Smooth muscle cell (in vitro differentiated cells): ENCODE data around the gene DTD1. TPM values are rescaled to one million over a fixed set of nuclear protein-coding genes. Genes with fewer than 3 reads are reported as not detected.

Experiments used
- DNase-seq: peaks from one replicate; lab custom pipeline; 2025; ENCODE audit not compliant: unreplicated experiment; lab: John Stamatoyannopoulos, UW
- H2AFZ ChIP-seq: fragments of 200-600 bp; sonication (generic); 2 replicates; pipeline ENCODE4 v1.6.0; 2016; ENCODE audit warnings: antibody characterized with exemption, low read depth, mild to moderate bottlenecking
- H3F3A ChIP-seq: fragments of 200-600 bp; sonication (generic); 2 replicates; pipeline ENCODE4 v1.6.0; 2017; ENCODE audit warnings: antibody characterized with exemption, low read depth
- H3K27ac ChIP-seq: fragments of 200-600 bp; sonication (generic); 2 replicates; pipeline ENCODE4 v1.5.1; 2016; ENCODE audit warnings: low read depth, mild to moderate bottlenecking
- H3K27me3 ChIP-seq: fragments of 200-600 bp; sonication (generic); 2 replicates; pipeline ENCODE4 v1.6.1; 2016; ENCODE audit warnings: low read depth, mild to moderate bottlenecking
- H3K36me3 ChIP-seq: fragments of 200-600 bp; sonication (generic); 2 replicates; pipeline ENCODE4 v1.5.1; 2016; ENCODE audit warnings: low read depth
- H3K4me1 ChIP-seq: fragments of 200-600 bp; sonication (generic); 2 replicates; pipeline ENCODE4 v1.5.1; 2016; ENCODE audit warnings: low read depth
- H3K4me2 ChIP-seq: fragments of 200-600 bp; sonication (generic); 2 replicates; pipeline ENCODE4 v1.6.0; 2016; ENCODE audit warnings: mild to moderate bottlenecking
- H3K4me3 ChIP-seq: fragments of 200-600 bp; sonication (generic); 2 replicates; pipeline ENCODE4 v1.5.1; 2016; ENCODE audit warnings: mild to moderate bottlenecking
- H3K79me2 ChIP-seq: fragments of 200-600 bp; sonication (generic); 2 replicates; pipeline ENCODE4 v1.6.0; 2016; ENCODE audit warnings: low read depth, mild to moderate bottlenecking
- H3K9ac ChIP-seq: fragments of 200-600 bp; sonication (generic); 2 replicates; pipeline ENCODE4 v1.6.0; 2016; ENCODE audit warnings: low read depth
- H3K9me3 ChIP-seq: fragments of 200-600 bp; sonication (generic); replicated peaks from 2 replicates; pipeline ENCODE4 v1.5.1; 2016; ENCODE audit warnings: low read depth
- H4K20me1 ChIP-seq: fragments of 200-600 bp; sonication (generic); 2 replicates; pipeline ENCODE4 v1.6.0; 2016; ENCODE audit warnings: low read depth
- WGBS: methylation state at CpG from one replicate; pipeline ENCODE4 v1.1.7; 2016; ENCODE audit warnings: low lambda C conversion rate; 5-methylcytosine and 5-hydroxymethylcytosine counted together
- polyA plus RNA-seq: library from polyadenylated mRNA; unstranded; fragments of >200 nt; fragmentation: Nextera tagmentation; extraction: Ambion mirVana; gene quantifications from 2 replicates; pipeline ENCODE4 v1.2.1, GENCODE V29; 2016
- total RNA-seq: library from RNA; depleted of rRNA; stranded (reverse); fragments of >200 nt; gene quantifications from 2 replicates; pipeline ENCODE4 v1.2.3, GENCODE V29; 2014
- TF ChIP-seq, protein P1 (sequence below): fragments of 200-600 bp; sonication (generic); IDR thresholded peaks from 2 replicates; pipeline ENCODE4 v1.5.1; 2017; ENCODE audit warnings: borderline replicate concordance, mild to moderate bottlenecking, antibody characterized with exemption; ENCODE audit not compliant: insufficient read depth, poor library complexity, severe bottlenecking

Gene DTD1
- total and polyA plus RNA-seq, 2 experiments from 2014 or later = 23.9 to 26.9 TPM

DNA sequence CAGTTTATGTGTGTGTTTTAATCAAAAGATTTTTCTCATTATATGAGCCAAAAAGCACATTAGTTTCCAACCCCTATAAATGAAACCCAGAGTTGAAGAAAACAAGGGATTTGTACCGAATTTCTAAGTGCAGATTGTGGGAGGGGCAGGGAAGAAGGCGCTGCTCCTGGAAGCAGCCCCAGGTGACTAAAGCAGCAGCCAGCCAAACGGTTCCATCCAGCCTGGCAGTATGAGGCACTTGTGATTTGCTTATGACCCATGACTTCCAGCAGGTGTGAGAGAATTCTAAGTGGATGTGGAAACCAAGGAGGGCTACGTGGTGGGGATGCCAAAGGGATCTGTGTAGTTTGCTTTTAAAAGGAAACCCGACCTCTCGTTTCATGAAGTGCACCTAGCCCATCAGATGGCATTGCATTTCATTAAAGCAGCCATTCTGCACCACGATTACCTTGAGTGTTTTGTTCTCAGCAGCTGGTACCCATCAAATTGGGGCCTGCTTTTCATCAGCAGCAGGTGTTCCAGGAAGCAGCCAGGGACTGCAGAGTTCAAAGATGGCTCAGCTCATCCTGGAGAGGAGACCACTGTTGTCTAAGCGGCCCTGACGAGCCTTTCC is 79.1 kb downstream of the DTD1 start:
- no peaks in the 10 kb centered on the region for H3K27me3 ChIP-seq
- 75% methylated on average over 9 of the region's 9 CpGs for WGBS

DNA sequence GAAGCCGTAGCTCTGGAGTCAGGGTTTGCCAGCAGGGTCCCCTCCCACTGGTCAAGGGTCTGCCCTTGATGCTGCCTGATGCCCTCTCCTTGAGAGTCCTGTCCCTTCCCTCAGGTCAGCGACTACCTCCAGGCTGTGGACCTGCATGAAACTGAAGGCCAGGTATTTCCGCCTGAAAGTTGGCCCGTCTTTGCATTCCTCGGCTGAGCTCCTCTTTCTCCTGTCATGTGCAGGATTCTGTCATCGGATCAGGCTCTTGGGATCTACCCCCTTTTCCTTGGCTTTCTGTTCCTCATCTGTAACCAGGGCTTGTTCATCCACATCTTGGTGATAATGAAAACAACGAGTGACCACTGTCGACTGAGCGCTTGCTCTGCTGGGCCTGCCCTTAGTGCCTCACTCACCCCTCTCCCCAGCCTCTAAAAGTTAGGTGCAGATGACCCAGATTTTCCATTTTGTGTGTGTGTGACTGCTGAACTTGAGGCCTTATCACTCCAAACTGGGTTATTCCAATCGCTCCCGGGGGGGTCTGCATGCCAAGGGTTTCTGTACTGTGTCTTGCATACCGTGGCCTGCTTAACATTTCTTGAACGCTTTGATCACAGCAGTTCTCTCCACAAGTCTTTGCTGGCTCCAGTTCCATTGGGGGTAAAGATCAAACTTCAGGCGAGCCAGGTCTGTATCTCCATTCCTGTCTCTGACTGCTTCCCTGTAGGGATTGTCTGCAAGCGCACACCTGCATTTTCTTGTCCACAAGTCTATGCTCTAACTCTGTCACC is 81.6 kb downstream of the DTD1 start:
- H3K36me3 ChIP-seq = no peaks in the 10 kb centered on the region
- no peak overlapping the region for H3K4me3 ChIP-seq
- no peaks in the 10 kb centered on the region for H3K9me3 ChIP-seq
- no peak for DNase-seq
- H3K9ac ChIP-seq = no peak overlapping the region
- H3K4me1 ChIP-seq = no peaks in the 10 kb centered on the region
- 55% methylated on average over 15 of the region's 15 CpGs for WGBS
- TF ChIP-seq, protein P1, sequence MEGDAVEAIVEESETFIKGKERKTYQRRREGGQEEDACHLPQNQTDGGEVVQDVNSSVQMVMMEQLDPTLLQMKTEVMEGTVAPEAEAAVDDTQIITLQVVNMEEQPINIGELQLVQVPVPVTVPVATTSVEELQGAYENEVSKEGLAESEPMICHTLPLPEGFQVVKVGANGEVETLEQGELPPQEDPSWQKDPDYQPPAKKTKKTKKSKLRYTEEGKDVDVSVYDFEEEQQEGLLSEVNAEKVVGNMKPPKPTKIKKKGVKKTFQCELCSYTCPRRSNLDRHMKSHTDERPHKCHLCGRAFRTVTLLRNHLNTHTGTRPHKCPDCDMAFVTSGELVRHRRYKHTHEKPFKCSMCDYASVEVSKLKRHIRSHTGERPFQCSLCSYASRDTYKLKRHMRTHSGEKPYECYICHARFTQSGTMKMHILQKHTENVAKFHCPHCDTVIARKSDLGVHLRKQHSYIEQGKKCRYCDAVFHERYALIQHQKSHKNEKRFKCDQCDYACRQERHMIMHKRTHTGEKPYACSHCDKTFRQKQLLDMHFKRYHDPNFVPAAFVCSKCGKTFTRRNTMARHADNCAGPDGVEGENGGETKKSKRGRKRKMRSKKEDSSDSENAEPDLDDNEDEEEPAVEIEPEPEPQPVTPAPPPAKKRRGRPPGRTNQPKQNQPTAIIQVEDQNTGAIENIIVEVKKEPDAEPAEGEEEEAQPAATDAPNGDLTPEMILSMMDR = no peak
- H3K4me2 ChIP-seq = no peak overlapping the region
- no peaks in the 10 kb centered on the region for H3K79me2 ChIP-seq
- no peaks in the 10 kb centered on the region for H4K20me1 ChIP-seq
- H3F3A ChIP-seq = no peaks in the 10 kb centered on the region
- H3K27me3 ChIP-seq = no peaks in the 10 kb centered on the region
- H2AFZ ChIP-seq = no peak overlapping the region
- H3K27ac ChIP-seq = no peak overlapping the region

More for the DNA sequence above, 79.1 kb downstream of the DTD1 start:
- Histone ChIP-seq H3K4me1 (no peaks in the 10 kb centered on the region), H4K20me1 (no peaks in the 10 kb centered on the region), H3K27ac (no peak overlapping the region), H3F3A (no peaks in the 10 kb centered on the region), H2AFZ (no peak overlapping the region), H3K79me2 (no peaks in the 10 kb centered on the region), H3K36me3 (no peaks in the 10 kb centered on the region), H3K4me3 (no peak overlapping the region), H3K4me2 (no peak overlapping the region), H3K9ac (no peak overlapping the region), H3K9me3 (no peaks in the 10 kb centered on the region)
- TF ChIP-seq, protein P1 = no peak
- DNase-seq = no peak

DNA sequence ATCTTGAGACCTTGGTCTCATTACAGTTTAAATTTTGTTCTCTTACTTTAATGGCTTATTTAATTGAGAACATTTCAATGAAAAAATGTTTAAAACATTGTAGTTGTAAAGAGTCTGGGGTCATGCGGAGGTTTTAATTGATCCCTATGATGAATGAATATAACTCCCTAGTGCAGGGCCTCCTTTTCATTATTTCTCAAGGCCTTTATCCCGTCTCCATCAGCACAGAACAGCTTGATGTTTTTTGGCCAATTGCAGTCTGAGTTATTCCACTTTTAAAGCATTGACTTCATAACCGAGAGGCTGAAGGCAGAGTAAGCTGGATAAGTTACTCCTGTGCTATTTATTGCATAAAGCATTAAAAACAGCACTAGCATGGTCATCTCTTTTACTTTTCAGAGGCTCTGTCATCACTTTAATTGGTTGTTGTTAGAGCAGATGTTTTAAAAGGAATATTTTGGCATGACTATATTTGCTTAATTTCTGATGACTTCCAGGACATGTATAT is 83.4 kb downstream of the DTD1 start:
- Histone ChIP-seq H3K4me2 (no peak overlapping the region), H3K9ac (no peak overlapping the region), H3K4me1 (no peaks in the 10 kb centered on the region), H3K36me3 (no peaks in the 10 kb centered on the region), H3K27me3 (no peaks in the 10 kb centered on the region), H4K20me1 (no peaks in the 10 kb centered on the region), H3K9me3 (no peaks in the 10 kb centered on the region), H3K27ac (no peak overlapping the region), H3K79me2 (no peaks in the 10 kb centered on the region), H3K4me3 (no peak overlapping the region), H2AFZ (no peak overlapping the region), H3F3A (no peaks in the 10 kb centered on the region)
- 89% methylated on average over 3 of the region's 3 CpGs for WGBS
- no peak for DNase-seq
- TF ChIP-seq, protein P1 = no peak

DNA sequence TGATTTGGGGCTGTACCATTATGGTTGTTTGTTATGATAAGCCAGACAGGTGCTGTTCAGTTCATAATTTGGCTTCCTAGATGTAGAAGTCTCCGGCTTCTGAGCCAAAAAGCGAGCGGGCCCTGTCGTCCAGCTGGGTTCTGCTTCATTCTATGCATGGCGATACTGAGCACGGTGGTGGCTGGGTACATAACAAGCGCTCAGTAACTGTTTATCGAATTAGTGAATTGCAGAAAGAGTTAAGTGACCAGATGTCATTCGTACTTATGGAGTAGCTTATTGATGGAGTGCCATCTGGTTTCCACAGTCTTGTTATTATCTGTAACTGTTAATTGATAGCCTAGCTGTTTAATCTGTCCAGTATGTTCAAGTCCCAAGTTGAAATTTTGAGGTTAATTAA is 85.0 kb downstream of the DTD1 start:
- Histone ChIP-seq H3K9ac (no peak overlapping the region), H3K4me2 (no peak overlapping the region), H3K36me3 (no peaks in the 10 kb centered on the region), H3K4me3 (no peak overlapping the region), H2AFZ (no peak overlapping the region), H3K27ac (no peak overlapping the region), H3K79me2 (no peaks in the 10 kb centered on the region), H3K4me1 (no peaks in the 10 kb centered on the region), H3K27me3 (no peaks in the 10 kb centered on the region), H4K20me1 (no peaks in the 10 kb centered on the region), H3F3A (no peaks in the 10 kb centered on the region), H3K9me3 (no peaks in the 10 kb centered on the region)
- DNase-seq = no peak
- 90% methylated on average over 9 of the region's 9 CpGs for WGBS
- TF ChIP-seq, protein P1 = no peak
